ENCODE measurements around the gene NALCN. TPM values are rescaled to one million over a fixed set of nuclear protein-coding genes. Genes with fewer than 3 reads are reported as not detected.

NALCN gene
- total and polyA plus RNA-seq, 2 experiments from 2014 or later = not detected

DNA sequence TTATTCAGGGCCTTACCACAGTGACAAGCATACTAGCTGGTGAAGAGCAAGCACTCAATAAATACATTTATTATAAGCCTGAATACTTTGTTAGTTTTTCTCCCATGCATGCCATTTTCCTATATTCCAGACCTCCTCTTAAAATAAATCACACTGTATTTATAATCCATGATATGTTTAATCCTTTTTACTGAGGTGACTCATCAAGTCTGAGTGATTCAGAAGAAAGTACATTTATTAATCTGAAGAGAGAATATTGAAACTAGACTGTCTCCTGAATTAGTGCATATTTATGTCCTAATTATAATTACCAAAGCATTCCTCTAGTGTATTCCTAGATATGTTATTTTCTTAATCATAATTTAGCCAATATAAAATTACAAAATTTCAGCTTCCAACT, 323.3 kb downstream of the NALCN start:
- H3K4me3 ChIP-seq = no peak overlapping the region
- no peaks in the 10 kb centered on the region for H3K9me3 ChIP-seq (ENCODE audit: low read depth)
- H3K27me3 ChIP-seq = no peaks in the 10 kb centered on the region
- H3K4me1 ChIP-seq (ENCODE audit: low read depth) = no peaks in the 10 kb centered on the region
- H3K27ac ChIP-seq = no peak overlapping the region
- H3K36me3 ChIP-seq = no peaks in the 10 kb centered on the region
- no peak for DNase-seq (ENCODE audit: low read depth in 1 of 2, low spot score in 1 of 2)
- TF ChIP-seq, protein P1, sequence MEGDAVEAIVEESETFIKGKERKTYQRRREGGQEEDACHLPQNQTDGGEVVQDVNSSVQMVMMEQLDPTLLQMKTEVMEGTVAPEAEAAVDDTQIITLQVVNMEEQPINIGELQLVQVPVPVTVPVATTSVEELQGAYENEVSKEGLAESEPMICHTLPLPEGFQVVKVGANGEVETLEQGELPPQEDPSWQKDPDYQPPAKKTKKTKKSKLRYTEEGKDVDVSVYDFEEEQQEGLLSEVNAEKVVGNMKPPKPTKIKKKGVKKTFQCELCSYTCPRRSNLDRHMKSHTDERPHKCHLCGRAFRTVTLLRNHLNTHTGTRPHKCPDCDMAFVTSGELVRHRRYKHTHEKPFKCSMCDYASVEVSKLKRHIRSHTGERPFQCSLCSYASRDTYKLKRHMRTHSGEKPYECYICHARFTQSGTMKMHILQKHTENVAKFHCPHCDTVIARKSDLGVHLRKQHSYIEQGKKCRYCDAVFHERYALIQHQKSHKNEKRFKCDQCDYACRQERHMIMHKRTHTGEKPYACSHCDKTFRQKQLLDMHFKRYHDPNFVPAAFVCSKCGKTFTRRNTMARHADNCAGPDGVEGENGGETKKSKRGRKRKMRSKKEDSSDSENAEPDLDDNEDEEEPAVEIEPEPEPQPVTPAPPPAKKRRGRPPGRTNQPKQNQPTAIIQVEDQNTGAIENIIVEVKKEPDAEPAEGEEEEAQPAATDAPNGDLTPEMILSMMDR (IDR thresholded peaks at IDR 0.05; ENCODE audit: low read depth, low read length) = no peak

DNA sequence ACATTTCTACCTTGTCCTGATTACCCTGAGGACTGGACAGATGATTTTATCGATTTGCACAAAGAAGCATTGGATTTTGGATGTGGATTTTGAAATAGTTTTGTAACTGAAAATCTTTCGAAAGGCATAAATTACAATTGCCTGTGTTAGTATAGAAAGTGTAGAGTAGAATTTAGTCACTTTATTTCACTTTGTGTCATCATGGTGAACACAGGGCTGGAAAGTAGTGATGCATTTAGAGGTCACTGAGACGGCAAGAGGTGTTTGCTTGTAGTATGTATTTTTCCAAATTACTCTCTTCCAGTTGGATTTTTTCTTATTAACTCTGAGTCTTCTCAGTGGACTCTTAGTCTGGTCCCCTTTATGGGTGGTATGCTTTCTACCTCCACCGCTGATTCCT, 326.0 kb downstream of the NALCN start:
- TF ChIP-seq, protein P1 (IDR thresholded peaks at IDR 0.05; ENCODE audit: low read depth, low read length) = no peak
- Histone ChIP-seq H3K36me3 (no peaks in the 10 kb centered on the region), H3K27me3 (no peaks in the 10 kb centered on the region), H3K9me3 (ENCODE audit: low read depth) (no peaks in the 10 kb centered on the region), H3K4me1 (ENCODE audit: low read depth) (no peaks in the 10 kb centered on the region), H3K4me3 (no peak overlapping the region), H3K27ac (no peak overlapping the region)
- DNase-seq (ENCODE audit: low read depth in 1 of 2, low spot score in 1 of 2) = no peak

DNA sequence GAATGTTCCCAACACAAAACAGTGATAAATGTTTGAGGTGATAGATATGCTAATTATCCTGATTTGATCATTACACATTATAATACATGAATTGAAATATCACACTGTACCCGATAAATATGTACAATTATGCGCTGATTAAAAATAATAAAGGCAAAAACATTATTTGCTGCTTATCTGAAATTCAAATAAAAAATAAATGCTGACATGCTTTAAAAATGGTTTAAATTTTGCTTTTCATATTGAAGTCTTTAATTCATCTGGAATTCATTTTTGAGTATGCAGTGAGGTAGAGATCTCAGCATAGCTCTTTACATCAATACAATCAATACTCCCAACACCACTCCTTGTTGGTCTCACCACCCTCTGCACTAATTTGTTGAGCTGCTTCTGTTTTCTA, 330.8 kb downstream of the NALCN start:
- TF ChIP-seq, protein P1 (IDR thresholded peaks at IDR 0.05; ENCODE audit: low read depth, low read length) = no peak
- no peaks in the 10 kb centered on the region for H3K27me3 ChIP-seq
- no peak overlapping the region for H3K4me3 ChIP-seq
- no peaks in the 10 kb centered on the region for H3K4me1 ChIP-seq (ENCODE audit: low read depth)
- H3K27ac ChIP-seq = no peak overlapping the region
- H3K9me3 ChIP-seq (ENCODE audit: low read depth) = no peaks in the 10 kb centered on the region
- no peaks in the 10 kb centered on the region for H3K36me3 ChIP-seq
- no peak for DNase-seq (ENCODE audit: low read depth in 1 of 2, low spot score in 1 of 2)

DNA sequence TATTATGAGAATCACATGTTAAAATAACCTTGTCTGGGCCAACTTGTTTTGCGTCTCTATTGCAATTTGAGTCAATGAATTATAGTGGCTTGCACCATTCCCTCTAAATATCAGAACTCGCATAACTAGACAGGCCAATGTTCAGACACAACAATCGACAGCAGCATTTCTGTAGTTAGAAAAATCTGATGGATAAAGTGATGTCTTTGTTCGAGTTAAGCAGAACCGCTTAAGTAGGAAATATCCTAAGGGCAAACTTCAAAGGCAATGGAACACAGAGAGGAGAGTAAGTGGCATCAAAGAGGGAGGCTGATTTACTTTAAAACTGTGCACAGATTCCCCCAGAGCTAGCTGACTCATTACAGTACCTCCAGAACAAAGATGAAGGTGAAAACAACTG, 333.9 kb downstream of the NALCN start:
- Histone ChIP-seq H3K9me3 (ENCODE audit: low read depth) (no peaks in the 10 kb centered on the region), H3K36me3 (no peaks in the 10 kb centered on the region), H3K27ac (no peak overlapping the region), H3K27me3 (no peaks in the 10 kb centered on the region), H3K4me1 (ENCODE audit: low read depth) (no peaks in the 10 kb centered on the region), H3K4me3 (no peak overlapping the region)
- TF ChIP-seq, protein P1 (IDR thresholded peaks at IDR 0.05; ENCODE audit: low read depth, low read length) = no peak
- no peak for DNase-seq (ENCODE audit: low read depth in 1 of 2, low spot score in 1 of 2)

DNA sequence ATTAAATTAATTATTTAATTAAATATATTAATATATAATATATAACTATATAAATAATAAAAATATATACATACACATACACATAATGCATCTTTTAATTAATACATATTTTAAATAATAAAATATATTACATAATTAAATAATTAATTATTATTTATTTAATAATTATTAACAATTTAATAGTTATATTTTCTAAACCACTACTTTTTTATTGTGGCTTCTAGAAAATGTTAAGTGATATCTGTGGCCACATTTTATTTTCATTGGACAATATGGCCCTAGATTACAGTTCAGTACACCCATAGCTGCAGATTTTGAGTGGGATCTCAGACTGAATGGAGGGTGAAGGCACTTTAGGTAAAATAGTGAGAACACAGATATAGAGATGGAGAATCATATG, 335.7 kb downstream of the NALCN start:
- Histone ChIP-seq H3K36me3 (no peaks in the 10 kb centered on the region), H3K4me1 (ENCODE audit: low read depth) (no peaks in the 10 kb centered on the region), H3K27me3 (no peaks in the 10 kb centered on the region), H3K4me3 (no peak overlapping the region), H3K9me3 (ENCODE audit: low read depth) (no peaks in the 10 kb centered on the region), H3K27ac (no peak overlapping the region)
- TF ChIP-seq, protein P1 (IDR thresholded peaks at IDR 0.05; ENCODE audit: low read depth, low read length) = no peak
- no peak for DNase-seq (ENCODE audit: low read depth in 1 of 2, low spot score in 1 of 2)

DNA sequence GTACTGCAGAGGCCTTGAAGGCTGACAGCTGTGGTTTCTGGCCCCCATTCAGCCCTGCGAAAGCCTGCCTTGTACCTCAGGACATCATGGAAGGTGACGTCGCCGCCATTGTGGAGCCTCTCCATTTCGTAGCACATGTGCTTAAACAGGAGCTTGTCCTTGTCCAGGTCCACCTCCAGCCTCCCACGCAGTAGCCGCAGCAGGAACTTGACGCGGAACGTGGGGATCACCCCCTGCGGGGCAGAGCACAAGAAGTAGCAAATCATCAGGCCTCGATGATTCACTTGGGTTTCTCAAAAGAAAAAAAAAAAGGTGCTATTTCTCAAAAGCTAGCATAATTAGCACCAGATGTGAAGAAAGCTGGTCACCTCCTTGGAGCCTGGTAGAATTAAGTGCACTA, 351.0 kb downstream of the NALCN start:
- TF ChIP-seq, protein P1 (IDR thresholded peaks at IDR 0.05; ENCODE audit: low read depth, low read length) = no peak

More for the DNA sequence above, 351.0 kb downstream of the NALCN start:
- Histone ChIP-seq H3K27me3 (no peaks in the 10 kb centered on the region), H3K27ac (no peak overlapping the region), H3K9me3 (ENCODE audit: low read depth) (no peaks in the 10 kb centered on the region), H3K4me3 (no peak overlapping the region), H3K4me1 (ENCODE audit: low read depth) (no peaks in the 10 kb centered on the region), H3K36me3 (no peaks in the 10 kb centered on the region)
- peak in 1 of 2 donors; percentile 3 for DNase-seq (ENCODE audit: low read depth in 1 of 2, low spot score in 1 of 2)
